HCT116 (cell line): ENCODE data around the gene EPHB3.

Experiments
- EZH2phosphoT487 ChIP-seq: fragments of 200-600 bp; IDR thresholded peaks from 2 replicates; pipeline ENCODE4 v1.6.1; 2018; ENCODE audit warnings: antibody characterized with exemption, borderline replicate concordance
- FOSL1 ChIP-seq: IDR thresholded peaks from 2 replicates; pipeline ENCODE4 v1.6.1; 2012; ENCODE audit warnings: low read depth

DNA sequence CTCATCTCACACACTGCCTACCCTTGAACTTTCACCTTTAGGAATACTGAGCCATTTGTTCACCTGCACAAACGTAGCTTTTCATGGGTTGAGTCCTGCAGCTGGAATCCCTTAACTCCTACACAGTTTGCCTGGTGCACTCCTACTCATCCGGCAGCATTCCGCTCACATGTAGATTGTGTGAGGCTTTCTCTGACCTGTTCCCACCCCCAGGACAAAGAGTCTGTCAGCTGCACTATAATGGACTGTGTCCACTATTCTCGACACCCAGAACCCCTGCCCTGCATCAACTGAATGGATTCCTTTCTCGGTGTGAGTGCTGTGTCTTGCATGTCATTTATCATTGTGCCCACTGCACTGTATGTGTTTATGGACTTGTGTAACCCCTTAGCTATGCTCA lies 54.9 kb downstream of the EPHB3 start:
- TF ChIP-seq EZH2phosphoT487: no peak
- TF ChIP-seq FOSL1: no peak
